Measurements from ENCODE around the gene TEKTIP1.

DNA sequence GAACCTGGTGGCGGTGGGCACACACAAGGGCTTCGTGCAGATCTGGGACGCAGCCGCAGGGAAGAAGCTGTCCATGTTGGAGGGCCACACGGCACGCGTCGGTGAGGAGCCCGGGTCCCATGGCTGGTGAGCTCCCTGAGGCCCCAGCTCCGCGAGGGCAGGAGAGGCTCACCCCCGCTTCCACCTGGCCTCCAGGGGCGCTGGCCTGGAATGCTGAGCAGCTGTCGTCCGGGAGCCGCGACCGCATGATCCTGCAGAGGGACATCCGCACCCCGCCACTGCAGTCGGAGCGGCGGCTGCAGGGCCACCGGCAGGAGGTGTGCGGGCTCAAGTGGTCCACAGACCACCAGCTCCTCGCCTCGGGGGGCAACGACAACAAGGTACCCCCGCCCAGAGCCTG lies 7.3 kb upstream of the TEKTIP1 start:
- no peak for TF ChIP-seq POLR2A (IDR thresholded peaks at IDR 0.05)
- no peak for TF ChIP-seq CTCF (IDR thresholded peaks at IDR 0.05)
